Measurements from ENCODE around the gene LRRC3. TPM values are rescaled to one million over a fixed set of nuclear protein-coding genes. Genes with fewer than 3 reads are reported as not detected.

LRRC3 gene
- total RNA-seq, 2 donors from 2014 or later, result 1.6 to 7.1 TPM

GRCh38 chr21:44439211-44439600 lies 16.1 kb upstream of the LRRC3 start:
- no peaks in the 10 kb centered on the region for H3K9me3 ChIP-seq
- no peak for DNase-seq (ENCODE audit: low spot score)
- intact Hi-C loops (cut with DNase I), result no loop called here
- no peak for TF ChIP-seq CTCF (IDR thresholded peaks at IDR 0.05)
- no peak for TF ChIP-seq POLR2AphosphoS5 (IDR thresholded peaks at IDR 0.05)
- no peak for TF ChIP-seq POLR2A (IDR thresholded peaks at IDR 0.05)
- H3K27ac ChIP-seq, result no peak overlapping the region
- no peaks in the 10 kb centered on the region for H3K36me3 ChIP-seq
- no peak overlapping the region for H3K4me3 ChIP-seq
- H3K27me3 ChIP-seq (replicated peaks; ENCODE audit: insufficient read depth), result no peaks in the 10 kb centered on the region
- no peaks in the 10 kb centered on the region for H3K4me1 ChIP-seq (replicated peaks)
- 82% methylated on average over 11 of the region's 11 CpGs for WGBS

DNA sequence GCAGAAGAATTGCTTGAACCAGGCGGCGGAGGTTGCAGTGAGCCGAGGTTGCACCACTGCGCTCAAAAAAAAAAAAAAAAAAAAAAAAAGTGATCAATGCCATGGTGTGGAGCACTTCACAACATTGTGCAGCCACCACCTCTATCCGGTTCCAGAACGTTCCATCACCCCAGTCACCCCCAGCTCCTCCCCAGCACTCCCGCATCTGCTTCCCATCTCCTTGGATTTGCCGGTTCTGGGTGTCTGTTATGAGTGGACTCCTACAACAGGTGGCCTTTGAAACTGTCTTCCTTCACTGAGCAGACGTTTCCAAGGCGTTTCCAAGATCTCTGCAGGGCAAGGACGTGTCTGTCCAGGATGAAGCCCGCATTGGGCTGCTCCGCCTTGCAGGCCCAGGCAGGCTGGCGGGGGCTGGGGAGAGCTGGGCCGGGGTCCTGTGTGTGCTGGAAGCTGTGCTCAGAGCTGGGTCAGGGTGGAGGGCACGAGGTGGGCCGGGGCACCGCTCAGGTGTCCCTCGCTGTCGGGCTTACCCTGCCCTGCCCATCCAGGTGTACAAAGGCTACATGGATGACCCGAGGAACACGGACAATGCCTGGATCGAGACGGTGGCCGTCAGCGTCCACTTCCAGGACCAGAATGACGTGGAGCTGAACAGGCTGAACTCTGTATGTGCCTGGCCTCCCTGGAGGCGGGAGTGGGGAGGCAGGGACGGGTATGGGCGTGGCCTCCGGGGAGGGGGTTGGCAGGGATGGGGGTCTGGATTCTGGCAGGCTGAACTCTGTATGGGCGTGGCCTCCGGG lies 14.9 kb upstream of the LRRC3 start:
- H3K36me3 ChIP-seq, result no peaks in the 10 kb centered on the region
- TF ChIP-seq POLR2A (IDR thresholded peaks at IDR 0.05) (no peak), POLR2AphosphoS5 (IDR thresholded peaks at IDR 0.05) (no peak), CTCF (IDR thresholded peaks at IDR 0.05) (no peak)
- no peak overlapping the region for H3K27ac ChIP-seq
- H3K4me1 ChIP-seq (replicated peaks), result no peaks in the 10 kb centered on the region
- 85% methylated on average over 29 of the region's 33 CpGs for WGBS
- no peak for DNase-seq (ENCODE audit: low spot score)
- intact Hi-C loops (cut with DNase I), result no loop called here
- no peaks in the 10 kb centered on the region for H3K27me3 ChIP-seq (replicated peaks; ENCODE audit: insufficient read depth)
- H3K9me3 ChIP-seq, result no peaks in the 10 kb centered on the region
- no peak overlapping the region for H3K4me3 ChIP-seq

GRCh38 chr21:44441041-44441400 lies 14.3 kb upstream of the LRRC3 start:
- DNase-seq (ENCODE audit: low spot score), result no peak
- H3K4me1 ChIP-seq (replicated peaks), result no peaks in the 10 kb centered on the region
- no peak overlapping the region for H3K27ac ChIP-seq
- H3K4me3 ChIP-seq, result no peak overlapping the region
- TF ChIP-seq POLR2A (IDR thresholded peaks at IDR 0.05) (no peak), POLR2AphosphoS5 (IDR thresholded peaks at IDR 0.05) (no peak), CTCF (IDR thresholded peaks at IDR 0.05) (no peak)
- H3K9me3 ChIP-seq, result no peaks in the 10 kb centered on the region
- 67% methylated on average over 9 of the region's 10 CpGs for WGBS
- intact Hi-C loops (cut with DNase I), result no loop called here
- no peaks in the 10 kb centered on the region for H3K27me3 ChIP-seq (replicated peaks; ENCODE audit: insufficient read depth)
- no peaks in the 10 kb centered on the region for H3K36me3 ChIP-seq

- no peak for TF ChIP-seq POLR2A (IDR thresholded peaks at IDR 0.05)
- TF ChIP-seq CTCF (IDR thresholded peaks at IDR 0.05), result no peak
- no peak for TF ChIP-seq POLR2AphosphoS5 (IDR thresholded peaks at IDR 0.05)
- no peak for DNase-seq (ENCODE audit: low spot score)
- intact Hi-C loops (cut with DNase I), result no loop called here
- H3K4me3 ChIP-seq, result no peak overlapping the region
- H3K27me3 ChIP-seq (replicated peaks; ENCODE audit: insufficient read depth), result no peaks in the 10 kb centered on the region
- H3K27ac ChIP-seq, result no peak overlapping the region
- no peaks in the 10 kb centered on the region for H3K9me3 ChIP-seq
- no peaks in the 10 kb centered on the region for H3K4me1 ChIP-seq (replicated peaks)
- H3K36me3 ChIP-seq, result no peaks in the 10 kb centered on the region
- 94% methylated on average over 18 of the region's 20 CpGs for WGBS
Measured at GRCh38 chr21:44441581-44442265, 13.6 kb upstream of the LRRC3 start.

All from prostate gland (tissue), 2 donors.